HG03095 (cell line): Measurements from ENCODE around the gene RCN2.

Source experiments
- ATAC-seq: cut with Tn5 transposase; IDR thresholded peaks from one replicate; pipeline ENCODE4 v1.9.1; 2021; ENCODE audit warnings: moderate library complexity; ENCODE audit not compliant: unreplicated experiment

Gene RCN2

DNA sequence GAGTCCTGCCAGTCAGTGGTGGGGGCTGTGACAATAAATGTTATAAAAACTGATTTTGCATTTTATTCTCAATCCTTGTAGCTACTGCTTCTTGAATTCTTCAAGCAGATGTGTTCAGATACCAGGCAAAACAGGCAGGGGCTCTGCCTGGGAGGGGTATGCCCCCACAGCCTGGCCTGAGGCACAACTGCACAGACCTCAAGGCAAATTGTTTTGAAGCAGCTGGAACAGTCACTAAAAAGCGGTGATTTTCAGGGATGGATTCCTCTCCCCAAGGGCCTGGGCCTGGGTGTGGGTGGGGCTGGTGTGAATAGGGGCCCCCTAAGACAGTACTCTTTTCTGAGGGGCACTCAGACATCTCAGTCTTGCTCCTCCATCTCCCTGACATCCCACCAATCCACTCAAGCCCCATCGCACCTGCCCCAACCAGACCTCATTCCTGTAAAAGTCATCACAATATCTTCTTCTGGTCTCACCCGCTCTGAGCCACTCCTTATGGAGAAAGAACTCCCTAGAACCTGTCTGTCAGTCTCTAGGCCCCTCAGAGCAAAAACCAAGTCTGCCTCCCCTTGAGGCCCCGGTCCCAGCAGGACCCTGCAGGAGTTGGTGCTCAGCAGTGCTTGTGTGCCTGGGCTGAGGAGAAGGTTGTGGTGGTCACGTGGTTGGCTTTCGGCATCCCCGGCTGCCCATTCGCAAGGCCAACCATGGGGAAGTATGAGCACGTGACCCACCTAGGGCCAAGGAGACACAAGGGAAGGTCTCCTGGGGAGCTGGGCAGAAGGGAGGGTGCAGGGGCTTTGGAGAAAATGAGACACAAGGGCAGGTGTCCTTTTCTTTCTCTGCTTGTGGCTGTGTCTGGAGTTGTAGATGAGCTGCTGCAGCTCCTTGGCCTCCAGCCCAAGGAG, 60.4 kb downstream of the RCN2 start:
- no peak for ATAC-seq

GRCh38 chr15:76993114-76993725, 61.7 kb downstream of the RCN2 start:
- no peak for ATAC-seq

DNA sequence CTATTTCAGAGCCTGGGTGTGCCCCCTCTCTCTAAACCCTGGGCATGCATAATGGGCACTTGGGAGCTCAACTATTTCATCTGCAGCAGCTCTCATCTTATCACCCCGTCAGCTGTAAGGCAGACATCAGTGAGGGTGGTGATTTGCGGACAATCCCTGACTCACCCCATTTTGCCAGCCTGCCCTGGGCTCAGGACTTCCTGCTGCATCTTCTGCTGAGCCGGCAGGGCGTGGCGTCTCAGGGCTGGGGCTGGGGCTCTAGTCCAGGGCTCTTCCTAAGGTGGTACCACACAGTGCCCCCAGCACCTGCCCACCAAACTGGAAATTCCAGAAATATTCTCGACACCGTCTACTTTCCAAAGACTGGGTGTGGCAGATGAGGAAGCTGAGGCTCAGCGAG, 62.5 kb downstream of the RCN2 start:
- no peak for ATAC-seq

DNA sequence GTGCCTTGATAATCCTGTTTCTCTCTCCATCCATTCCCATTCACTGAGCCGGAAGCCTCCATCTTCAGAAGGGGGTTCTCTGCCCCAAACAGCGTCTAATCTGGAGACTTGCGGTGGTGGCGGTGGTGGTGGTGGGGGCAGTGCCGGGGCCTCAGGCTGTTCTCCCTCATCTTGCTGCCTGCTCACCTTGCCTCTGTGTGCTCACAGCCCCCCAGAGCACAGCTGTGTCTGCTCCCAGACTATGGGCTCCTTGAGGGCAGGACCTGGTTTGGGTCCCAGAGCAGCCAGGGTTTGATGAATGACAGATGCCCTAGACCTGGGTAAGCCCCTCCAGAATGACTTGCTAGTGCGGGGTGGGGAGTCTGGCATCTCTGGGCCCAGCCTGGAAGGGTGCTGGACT, 62.9 kb downstream of the RCN2 start:
- no peak for ATAC-seq

GRCh38 chr15:76994971-76995945, 63.7 kb downstream of the RCN2 start, which contains the start of gene PSTPIP1:
TSS of gene PSTPIP1 (plus strand) at chr15:76995126. CDS start at chr15:76995574, 448 bp downstream.
- peak; percentile 46 for ATAC-seq

GRCh38 chr15:76996076-76996525, 64.6 kb downstream of the RCN2 start:
- ATAC-seq = no peak

DNA sequence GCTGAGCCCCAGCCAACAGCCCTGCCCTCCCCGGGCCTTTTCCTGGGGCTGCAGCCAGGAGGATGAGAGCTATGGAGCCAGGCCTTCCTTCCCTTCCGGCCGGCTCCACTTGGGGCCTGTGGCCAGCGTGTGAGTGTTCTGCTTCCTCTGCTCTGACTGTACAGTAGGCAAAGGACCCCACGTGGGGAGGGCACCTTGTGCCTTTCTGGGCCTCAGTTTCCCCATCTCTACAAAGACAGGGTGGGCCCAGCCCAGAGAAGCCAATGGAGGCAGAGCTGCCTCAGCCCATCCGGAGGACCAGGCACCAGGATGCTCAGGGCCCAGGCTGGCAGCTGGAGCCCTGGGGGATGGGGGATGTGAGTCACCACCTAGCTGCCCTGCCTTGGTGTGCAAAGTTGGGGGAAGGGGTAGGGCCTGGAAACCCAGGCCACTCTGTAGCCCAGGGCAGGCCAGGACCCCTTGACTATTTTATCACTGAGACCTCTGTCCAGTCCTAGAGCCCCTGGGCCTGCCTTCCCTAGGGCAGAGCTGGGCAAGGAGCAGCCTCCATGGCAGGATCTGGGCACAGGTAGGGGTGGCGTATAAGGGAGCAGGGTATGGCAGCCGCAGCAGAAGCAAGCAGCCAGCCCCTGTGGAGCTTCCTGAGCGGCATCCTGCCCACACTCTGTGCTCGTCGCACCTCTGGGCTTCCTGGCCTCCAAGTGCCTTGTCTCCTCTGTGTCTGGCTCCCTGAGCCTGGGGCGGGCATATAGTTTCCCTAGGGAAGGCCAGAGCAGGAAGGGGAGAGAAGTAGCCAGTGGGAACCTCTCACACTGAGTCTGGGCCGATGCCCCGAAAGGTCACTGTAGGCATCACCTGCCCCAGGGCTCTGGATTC, 65.2 kb downstream of the RCN2 start:
- no peak for ATAC-seq

GRCh38 chr15:76998663-76999285, 67.2 kb downstream of the RCN2 start:
- ATAC-seq = no peak

- no peak for ATAC-seq
Observed at GRCh38 chr15:76999996-77000395, 68.4 kb downstream of the RCN2 start.

- no peak for ATAC-seq
Observed at GRCh38 chr15:77001351-77001750, 69.8 kb downstream of the RCN2 start.

GRCh38 chr15:77001966-77002365, 70.4 kb downstream of the RCN2 start:
- ATAC-seq = no peak

DNA sequence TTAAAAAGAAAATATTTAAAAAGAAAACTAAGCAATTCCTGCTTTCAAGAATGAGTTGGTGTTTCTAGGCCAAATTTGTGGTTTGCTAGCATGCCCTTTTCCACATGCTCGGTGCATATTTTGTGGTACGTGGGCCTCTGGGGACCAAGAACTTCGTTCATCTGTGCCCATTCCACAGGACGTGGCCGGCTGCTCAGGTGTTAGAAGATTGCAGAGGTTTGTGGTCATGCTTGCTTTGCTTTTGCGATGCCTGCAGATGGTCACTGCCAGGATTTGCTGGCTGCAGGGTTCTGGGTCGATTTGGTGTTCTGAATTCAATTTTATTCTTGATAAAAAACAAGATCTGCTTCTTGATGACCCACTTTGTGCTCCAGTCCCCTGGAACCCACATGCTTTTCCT, 70.9 kb downstream of the RCN2 start:
- ATAC-seq = no peak

- ATAC-seq = peak; percentile 60
Observed at GRCh38 chr15:77002954-77003912, 71.7 kb downstream of the RCN2 start.
